Sigmoid colon (tissue), 3 donors: Measurements from ENCODE around the gene LLGL2.

Experiments used
- CTCF ChIP-seq, 4 experiments: fragments of 450-650 bp in 3 of 4; fragments of 200-600 bp in 1 of 4; IDR thresholded peaks; one replicate each; pipeline ENCODE4 v1.5.1; 2016 to 2019; ENCODE audit warnings: antibody characterized with exemption in 4 of 4, mild to moderate bottlenecking in 3 of 4, moderate library complexity in 2 of 4
- POLR2A ChIP-seq, 2 donors: fragments of 450-650 bp; IDR thresholded peaks; one replicate each; pipeline ENCODE4 v1.6.1; 2016; ENCODE audit warnings: antibody characterized with exemption in 2 of 2, mild to moderate bottlenecking in 2 of 2, moderate library complexity in 2 of 2

DNA sequence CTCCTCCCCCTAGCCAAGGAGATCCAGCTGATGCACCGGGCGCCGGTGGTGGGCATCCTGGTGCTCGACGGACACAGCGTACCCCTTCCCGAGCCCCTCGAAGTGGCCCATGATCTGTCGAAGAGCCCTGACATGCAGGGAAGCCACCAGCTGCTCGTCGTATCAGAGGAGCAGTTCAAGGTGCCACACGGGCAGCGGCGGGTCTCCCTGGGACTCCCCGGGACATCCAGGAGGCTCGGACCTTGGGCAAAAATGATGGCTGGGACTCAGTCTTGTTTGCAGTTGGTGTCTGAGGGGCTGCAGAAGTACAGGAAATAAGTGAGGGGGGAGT lies 46.4 kb downstream of the LLGL2 start:
- TF ChIP-seq CTCF (IDR thresholded peaks at IDR 0.05) (no peak), POLR2A (IDR thresholded peaks at IDR 0.05) (no peak)
